ENCODE measurements around the gene COL18A1. TPM values are rescaled to one million over a fixed set of nuclear protein-coding genes. Genes with fewer than 3 reads are reported as not detected.
"Not testable (repeated sequence)": the region's sequence is repeated elsewhere in the genome, so short reads cannot be mapped to it uniquely, and the experiment has no call there.

The COL18A1 gene
- total RNA-seq, 1 experiment from 2014 or later: 676 TPM

DNA sequence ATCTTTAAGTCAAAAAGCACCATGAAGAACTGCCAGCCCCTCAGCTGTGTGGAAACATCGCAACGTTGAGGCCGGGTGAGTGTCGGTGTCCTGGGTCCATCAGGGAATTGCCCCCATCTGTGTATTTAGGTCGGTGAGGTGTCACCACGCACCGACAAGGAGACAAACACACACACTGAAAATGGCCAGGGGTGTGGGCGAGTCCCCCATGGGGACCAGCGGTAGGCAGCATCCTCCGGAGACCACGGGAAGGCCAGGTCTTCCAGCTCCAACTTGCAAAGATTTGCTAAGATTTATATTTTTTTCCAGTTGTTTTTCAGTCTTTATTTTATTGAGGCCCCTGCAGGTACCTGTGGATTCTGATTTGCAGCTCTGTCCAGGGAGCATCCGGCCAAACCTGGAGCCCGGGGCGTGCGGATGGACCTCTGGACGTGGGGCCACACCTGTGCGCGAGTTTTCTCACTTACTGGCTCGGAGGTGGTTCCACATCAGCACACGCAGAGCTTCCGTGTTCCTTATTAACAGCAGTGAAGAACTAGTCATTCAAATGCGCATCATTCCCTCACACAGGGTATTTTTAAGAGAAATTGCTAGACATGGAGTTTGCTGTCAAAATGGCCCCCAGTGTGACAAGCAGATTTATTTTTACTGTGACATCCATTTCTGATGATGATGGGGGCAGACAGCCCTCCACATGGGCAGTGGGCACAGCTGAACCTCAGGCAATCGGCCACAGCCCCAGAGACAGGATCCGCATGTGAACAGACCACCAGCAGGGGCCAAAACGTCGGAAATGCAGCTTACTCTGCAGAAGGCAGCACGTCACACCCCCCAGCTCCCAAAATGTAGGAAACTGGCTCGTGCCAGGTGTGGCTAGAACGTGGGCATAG lies 154.5 kb downstream of the COL18A1 start:
- POLR2A ChIA-PET: no interaction called here
- no peak overlapping the region for H3K27ac ChIP-seq (ENCODE audit: low read length)
- TF ChIP-seq SIN3A (IDR thresholded peaks at IDR 0.05; ENCODE audit: borderline replicate concordance, insufficient read depth, low read depth, low read length) (no peak), POLR2AphosphoS5 (IDR thresholded peaks at IDR 0.05; ENCODE audit: low read depth, low read length) (no peak), TCF7L2 (IDR thresholded peaks at IDR 0.05; ENCODE audit: low read depth, low read length) (no peak)
- TF ChIP-seq, protein P1, sequence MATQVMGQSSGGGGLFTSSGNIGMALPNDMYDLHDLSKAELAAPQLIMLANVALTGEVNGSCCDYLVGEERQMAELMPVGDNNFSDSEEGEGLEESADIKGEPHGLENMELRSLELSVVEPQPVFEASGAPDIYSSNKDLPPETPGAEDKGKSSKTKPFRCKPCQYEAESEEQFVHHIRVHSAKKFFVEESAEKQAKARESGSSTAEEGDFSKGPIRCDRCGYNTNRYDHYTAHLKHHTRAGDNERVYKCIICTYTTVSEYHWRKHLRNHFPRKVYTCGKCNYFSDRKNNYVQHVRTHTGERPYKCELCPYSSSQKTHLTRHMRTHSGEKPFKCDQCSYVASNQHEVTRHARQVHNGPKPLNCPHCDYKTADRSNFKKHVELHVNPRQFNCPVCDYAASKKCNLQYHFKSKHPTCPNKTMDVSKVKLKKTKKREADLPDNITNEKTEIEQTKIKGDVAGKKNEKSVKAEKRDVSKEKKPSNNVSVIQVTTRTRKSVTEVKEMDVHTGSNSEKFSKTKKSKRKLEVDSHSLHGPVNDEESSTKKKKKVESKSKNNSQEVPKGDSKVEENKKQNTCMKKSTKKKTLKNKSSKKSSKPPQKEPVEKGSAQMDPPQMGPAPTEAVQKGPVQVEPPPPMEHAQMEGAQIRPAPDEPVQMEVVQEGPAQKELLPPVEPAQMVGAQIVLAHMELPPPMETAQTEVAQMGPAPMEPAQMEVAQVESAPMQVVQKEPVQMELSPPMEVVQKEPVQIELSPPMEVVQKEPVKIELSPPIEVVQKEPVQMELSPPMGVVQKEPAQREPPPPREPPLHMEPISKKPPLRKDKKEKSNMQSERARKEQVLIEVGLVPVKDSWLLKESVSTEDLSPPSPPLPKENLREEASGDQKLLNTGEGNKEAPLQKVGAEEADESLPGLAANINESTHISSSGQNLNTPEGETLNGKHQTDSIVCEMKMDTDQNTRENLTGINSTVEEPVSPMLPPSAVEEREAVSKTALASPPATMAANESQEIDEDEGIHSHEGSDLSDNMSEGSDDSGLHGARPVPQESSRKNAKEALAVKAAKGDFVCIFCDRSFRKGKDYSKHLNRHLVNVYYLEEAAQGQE (IDR thresholded peaks at IDR 0.05; ENCODE audit: insufficient read depth in 1 of 2, low read depth in 2 of 2, low read length in 1 of 2): no peak
- TF ChIP-seq, protein P2, sequence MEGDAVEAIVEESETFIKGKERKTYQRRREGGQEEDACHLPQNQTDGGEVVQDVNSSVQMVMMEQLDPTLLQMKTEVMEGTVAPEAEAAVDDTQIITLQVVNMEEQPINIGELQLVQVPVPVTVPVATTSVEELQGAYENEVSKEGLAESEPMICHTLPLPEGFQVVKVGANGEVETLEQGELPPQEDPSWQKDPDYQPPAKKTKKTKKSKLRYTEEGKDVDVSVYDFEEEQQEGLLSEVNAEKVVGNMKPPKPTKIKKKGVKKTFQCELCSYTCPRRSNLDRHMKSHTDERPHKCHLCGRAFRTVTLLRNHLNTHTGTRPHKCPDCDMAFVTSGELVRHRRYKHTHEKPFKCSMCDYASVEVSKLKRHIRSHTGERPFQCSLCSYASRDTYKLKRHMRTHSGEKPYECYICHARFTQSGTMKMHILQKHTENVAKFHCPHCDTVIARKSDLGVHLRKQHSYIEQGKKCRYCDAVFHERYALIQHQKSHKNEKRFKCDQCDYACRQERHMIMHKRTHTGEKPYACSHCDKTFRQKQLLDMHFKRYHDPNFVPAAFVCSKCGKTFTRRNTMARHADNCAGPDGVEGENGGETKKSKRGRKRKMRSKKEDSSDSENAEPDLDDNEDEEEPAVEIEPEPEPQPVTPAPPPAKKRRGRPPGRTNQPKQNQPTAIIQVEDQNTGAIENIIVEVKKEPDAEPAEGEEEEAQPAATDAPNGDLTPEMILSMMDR (IDR thresholded peaks at IDR 0.05): no peak

DNA sequence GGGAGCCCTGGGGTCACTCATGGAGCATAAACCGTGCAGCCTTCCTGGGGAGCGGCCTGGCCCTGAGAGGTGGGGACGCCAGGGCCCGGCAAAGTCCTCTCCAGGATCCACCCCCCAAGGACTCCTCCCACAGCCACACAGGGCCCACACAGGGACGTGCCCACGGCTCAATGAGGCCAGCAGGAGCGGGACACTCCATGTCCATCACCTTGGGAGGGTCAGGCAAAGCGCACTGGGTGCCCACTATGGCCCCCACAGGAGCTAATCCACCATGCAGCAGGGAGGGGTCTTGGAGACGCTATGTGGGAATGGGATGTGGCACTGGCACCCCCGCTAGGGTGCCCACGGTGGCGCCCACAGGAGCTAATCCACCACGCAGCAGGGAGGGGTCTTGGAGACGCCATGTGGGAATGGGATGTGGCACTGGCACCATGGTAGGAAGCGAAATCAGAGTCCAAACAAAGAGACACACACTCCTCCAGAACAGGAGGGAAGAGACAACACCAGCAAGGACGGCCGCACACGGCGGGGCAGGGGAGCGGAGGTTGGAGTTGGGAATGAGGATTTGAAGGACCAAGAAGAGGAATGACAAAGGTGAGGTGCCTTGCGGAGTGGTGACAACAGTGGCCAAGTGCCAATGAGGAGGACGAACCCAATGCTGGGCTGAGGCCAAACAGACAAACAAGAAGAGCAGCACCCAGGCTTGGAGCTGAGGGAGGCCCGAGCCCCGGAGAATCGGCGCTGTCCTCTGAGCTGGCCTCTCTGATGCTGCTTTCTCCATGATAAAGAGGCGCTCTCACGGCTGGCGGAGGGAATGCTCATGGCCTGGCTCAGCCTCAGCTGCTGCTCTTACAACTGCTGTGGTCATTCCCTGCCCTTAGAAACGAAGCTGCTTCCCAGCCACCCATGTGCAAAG lies 155.4 kb downstream of the COL18A1 start:
- no peak overlapping the region for H3K4me3 ChIP-seq (ENCODE audit: low read depth in 2 of 2, low read length in 2 of 2)
- in situ Hi-C loops (cut with HindIII; ENCODE audit: low pct_unique_long_range_greater_than_20kb, low sequenced_read_pairs): no loop called here
- no peak overlapping the region for H3K27ac ChIP-seq (ENCODE audit: low read length)
- CTCF ChIA-PET: no interaction called here
- no peak for ATAC-seq
- TF ChIP-seq SIN3A (IDR thresholded peaks at IDR 0.05; ENCODE audit: borderline replicate concordance, insufficient read depth, low read depth, low read length) (no peak), TCF7L2 (IDR thresholded peaks at IDR 0.05; ENCODE audit: low read depth, low read length) (no peak), POLR2AphosphoS5 (IDR thresholded peaks at IDR 0.05; ENCODE audit: low read depth, low read length) (no peak)
- TF ChIP-seq, protein P2 (IDR thresholded peaks at IDR 0.05): no peak
- TF ChIP-seq, protein P1 (IDR thresholded peaks at IDR 0.05; ENCODE audit: insufficient read depth in 1 of 2, low read depth in 2 of 2, low read length in 1 of 2): no peak
- no peaks in the 10 kb centered on the region for H3K9me3 ChIP-seq (ENCODE audit: control insufficient read depth, insufficient read depth, low read depth, low read length)
- BruUV-seq (replicated peaks): no TSS peak
- peaks cover 6% of the 10 kb centered on the region; the same call in 1 of the 2 replicates for H3K27me3 ChIP-seq (ENCODE audit: control insufficient read depth, insufficient read depth, low read length)
- no peaks in the 10 kb centered on the region for H3K4me1 ChIP-seq (ENCODE audit: control insufficient read depth, insufficient read depth, low read length)
- intact Hi-C loops (cut with micrococcal nuclease; ENCODE audit: unreplicated experiment): no loop called here
- POLR2A ChIA-PET: no interaction called here
- no peaks in the 10 kb centered on the region for H3K36me3 ChIP-seq (ENCODE audit: control insufficient read depth, insufficient read depth, low read length)
- DNase-seq (ENCODE audit: low read depth, low spot score): no peak

More for the DNA sequence above, 154.5 kb downstream of the COL18A1 start:
- intact Hi-C loops (cut with micrococcal nuclease; ENCODE audit: unreplicated experiment): no loop called here
- CTCF ChIA-PET: no interaction called here
- Histone ChIP-seq H3K9me3 (ENCODE audit: control insufficient read depth, insufficient read depth, low read depth, low read length) (no peaks in the 10 kb centered on the region), H3K4me3 (ENCODE audit: low read depth in 2 of 2, low read length in 2 of 2) (no peak overlapping the region), H3K27me3 (ENCODE audit: control insufficient read depth, insufficient read depth, low read length) (peaks cover 6% of the 10 kb centered on the region; the same call in 1 of the 2 replicates), H3K36me3 (ENCODE audit: control insufficient read depth, insufficient read depth, low read length) (no peaks in the 10 kb centered on the region), H3K4me1 (ENCODE audit: control insufficient read depth, insufficient read depth, low read length) (no peaks in the 10 kb centered on the region)
- ATAC-seq (no peak), DNase-seq (ENCODE audit: low read depth, low spot score) (no peak)
- no TSS peak for BruUV-seq (replicated peaks)
- in situ Hi-C loops (cut with HindIII; ENCODE audit: low pct_unique_long_range_greater_than_20kb, low sequenced_read_pairs): no loop called here

DNA sequence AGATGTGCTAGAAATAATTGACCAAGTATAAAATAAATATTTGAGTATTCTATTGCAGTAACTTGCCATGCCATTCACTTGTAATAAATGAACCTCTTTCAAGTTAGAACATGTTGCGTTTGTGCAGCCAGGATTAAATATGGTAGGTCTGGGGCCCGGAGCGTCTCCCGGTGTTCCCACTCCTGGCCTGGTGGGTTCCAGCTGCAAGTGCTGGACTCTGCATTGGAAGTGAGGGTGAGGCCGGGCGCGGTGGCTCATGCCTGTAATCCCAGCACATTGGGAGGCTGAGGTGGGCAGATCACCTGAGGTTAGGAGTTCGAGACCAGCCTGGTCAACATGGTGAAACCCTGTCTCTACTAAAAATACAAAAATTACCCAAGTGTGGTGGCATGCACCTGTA lies 156.3 kb downstream of the COL18A1 start:
- H3K4me1 ChIP-seq (ENCODE audit: control insufficient read depth, insufficient read depth, low read length); BruUV-seq (replicated peaks); POLR2A ChIA-PET; intact Hi-C loops (cut with micrococcal nuclease; ENCODE audit: unreplicated experiment); ATAC-seq; DNase-seq (ENCODE audit: low read depth, low spot score); in situ Hi-C loops (cut with HindIII; ENCODE audit: low pct_unique_long_range_greater_than_20kb, low sequenced_read_pairs); H3K36me3 ChIP-seq (ENCODE audit: control insufficient read depth, insufficient read depth, low read length); H3K9me3 ChIP-seq (ENCODE audit: control insufficient read depth, insufficient read depth, low read depth, low read length); H3K27me3 ChIP-seq (ENCODE audit: control insufficient read depth, insufficient read depth, low read length); CTCF ChIA-PET; H3K27ac ChIP-seq (ENCODE audit: low read length); H3K4me3 ChIP-seq (ENCODE audit: low read depth in 2 of 2, low read length in 2 of 2): not testable (repeated sequence)

All from Panc1 (cell line).